ENCODE data around the gene MAPK11.

DNA sequence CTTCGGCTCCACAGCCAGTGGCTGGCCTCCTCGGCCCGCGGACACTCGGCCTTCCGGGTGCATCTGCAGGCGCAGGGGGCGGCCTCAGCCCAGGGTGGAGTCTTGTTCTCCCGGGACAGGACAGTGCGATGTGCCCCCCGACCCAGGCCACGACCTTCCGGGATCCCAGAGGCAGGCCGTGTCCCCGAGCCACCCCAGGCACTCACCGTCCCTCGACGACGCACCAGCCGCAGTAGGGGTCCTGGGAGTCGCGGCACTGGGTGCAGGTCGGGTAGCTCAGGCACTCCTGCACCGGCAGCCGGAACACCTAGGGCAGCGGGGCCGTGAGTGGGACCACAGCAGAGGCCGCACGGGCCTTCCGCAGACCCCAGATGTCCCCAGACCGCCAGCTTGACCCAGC is 17.6 kb upstream of the MAPK11 start:
- TF ChIP-seq ZNF565 (CRISPR knock-in tag; conservative IDR thresholded peaks at IDR 0.05; ENCODE audit: low read depth) (no peak), GLIS3 (CRISPR knock-in tag; IDR thresholded peaks at IDR 0.05) (no peak), TSHZ2 (CRISPR knock-in tag; IDR thresholded peaks at IDR 0.05) (no peak), ESRRG (CRISPR knock-in tag; IDR thresholded peaks at IDR 0.05) (no peak), ARNTL (CRISPR knock-in tag; IDR thresholded peaks at IDR 0.05; ENCODE audit: borderline replicate concordance, low read depth) (no peak), ZFP3 (CRISPR knock-in tag; IDR thresholded peaks at IDR 0.05) (no peak), ZFP30 (CRISPR knock-in tag; IDR thresholded peaks at IDR 0.05) (no peak), OSR1 (CRISPR knock-in tag; IDR thresholded peaks at IDR 0.05) (no peak)
- TF ChIP-seq, protein P1, sequence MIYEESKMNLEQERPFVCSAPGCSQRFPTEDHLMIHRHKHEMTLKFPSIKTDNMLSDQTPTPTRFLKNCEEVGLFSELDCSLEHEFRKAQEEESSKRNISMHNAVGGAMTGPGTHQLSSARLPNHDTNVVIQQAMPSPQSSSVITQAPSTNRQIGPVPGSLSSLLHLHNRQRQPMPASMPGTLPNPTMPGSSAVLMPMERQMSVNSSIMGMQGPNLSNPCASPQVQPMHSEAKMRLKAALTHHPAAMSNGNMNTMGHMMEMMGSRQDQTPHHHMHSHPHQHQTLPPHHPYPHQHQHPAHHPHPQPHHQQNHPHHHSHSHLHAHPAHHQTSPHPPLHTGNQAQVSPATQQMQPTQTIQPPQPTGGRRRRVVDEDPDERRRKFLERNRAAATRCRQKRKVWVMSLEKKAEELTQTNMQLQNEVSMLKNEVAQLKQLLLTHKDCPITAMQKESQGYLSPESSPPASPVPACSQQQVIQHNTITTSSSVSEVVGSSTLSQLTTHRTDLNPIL (CRISPR knock-in tag; IDR thresholded peaks at IDR 0.05; ENCODE audit: low read depth): no peak
- TF ChIP-seq, protein P2, sequence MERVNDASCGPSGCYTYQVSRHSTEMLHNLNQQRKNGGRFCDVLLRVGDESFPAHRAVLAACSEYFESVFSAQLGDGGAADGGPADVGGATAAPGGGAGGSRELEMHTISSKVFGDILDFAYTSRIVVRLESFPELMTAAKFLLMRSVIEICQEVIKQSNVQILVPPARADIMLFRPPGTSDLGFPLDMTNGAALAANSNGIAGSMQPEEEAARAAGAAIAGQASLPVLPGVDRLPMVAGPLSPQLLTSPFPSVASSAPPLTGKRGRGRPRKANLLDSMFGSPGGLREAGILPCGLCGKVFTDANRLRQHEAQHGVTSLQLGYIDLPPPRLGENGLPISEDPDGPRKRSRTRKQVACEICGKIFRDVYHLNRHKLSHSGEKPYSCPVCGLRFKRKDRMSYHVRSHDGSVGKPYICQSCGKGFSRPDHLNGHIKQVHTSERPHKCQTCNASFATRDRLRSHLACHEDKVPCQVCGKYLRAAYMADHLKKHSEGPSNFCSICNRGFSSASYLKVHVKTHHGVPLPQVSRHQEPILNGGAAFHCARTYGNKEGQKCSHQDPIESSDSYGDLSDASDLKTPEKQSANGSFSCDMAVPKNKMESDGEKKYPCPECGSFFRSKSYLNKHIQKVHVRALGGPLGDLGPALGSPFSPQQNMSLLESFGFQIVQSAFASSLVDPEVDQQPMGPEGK (CRISPR knock-in tag; IDR thresholded peaks at IDR 0.05; ENCODE audit: borderline replicate concordance): no peak

All from SK-N-SH treated with all-trans-retinoic acid at 6 μM for 48 hours (cell line).